Vagina (tissue), 2 donors: ENCODE data around the gene WWOX.

Experiments used
- POLR2A ChIP-seq, 2 donors: fragments of 450-650 bp; IDR thresholded peaks; one replicate each; pipeline ENCODE4 v1.6.1; 2017; ENCODE audit warnings: antibody characterized with exemption in 2 of 2, mild to moderate bottlenecking in 2 of 2, moderate library complexity in 2 of 2
- POLR2AphosphoS5 ChIP-seq, 2 donors: sonication (generic); formaldehyde crosslinking; IDR thresholded peaks; one replicate each; pipeline ENCODE4 v1.9.0; 2017; ENCODE audit warnings: antibody characterized with exemption in 2 of 2, mild to moderate bottlenecking in 2 of 2, low read depth in 1 of 2; ENCODE audit not compliant: insufficient read depth in 1 of 2

DNA sequence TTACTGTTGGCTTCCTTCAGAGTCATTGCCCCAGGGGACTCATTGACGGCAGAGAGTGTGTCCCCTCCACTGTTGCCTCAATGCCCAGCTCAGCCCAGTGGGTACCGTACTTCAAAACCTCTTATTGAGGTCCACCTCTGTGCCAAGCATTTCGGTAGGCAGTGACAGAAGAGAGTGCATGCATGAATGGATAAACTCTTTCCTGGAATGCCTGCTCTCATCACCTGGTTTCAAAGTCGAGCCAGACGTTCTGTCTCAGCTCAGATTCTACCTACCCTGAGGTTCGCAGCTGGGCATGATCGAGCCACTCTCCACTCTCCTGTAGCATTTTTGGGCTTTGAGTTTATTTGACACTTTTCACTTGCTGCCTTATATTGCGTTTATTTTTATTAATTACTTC is 854.1 kb downstream of the WWOX start:
- no peak for TF ChIP-seq POLR2AphosphoS5 (IDR thresholded peaks at IDR 0.05; ENCODE audit: insufficient read depth in 1 of 2, low read depth in 1 of 2)
- TF ChIP-seq POLR2A (IDR thresholded peaks at IDR 0.05): no peak
